ENCODE results near the gene TASOR. TPM values are rescaled to one million over a fixed set of nuclear protein-coding genes. Genes with fewer than 3 reads are reported as not detected.

TASOR gene
- total RNA-seq, 1 experiment from 2014 or later, result 37.2 TPM

DNA sequence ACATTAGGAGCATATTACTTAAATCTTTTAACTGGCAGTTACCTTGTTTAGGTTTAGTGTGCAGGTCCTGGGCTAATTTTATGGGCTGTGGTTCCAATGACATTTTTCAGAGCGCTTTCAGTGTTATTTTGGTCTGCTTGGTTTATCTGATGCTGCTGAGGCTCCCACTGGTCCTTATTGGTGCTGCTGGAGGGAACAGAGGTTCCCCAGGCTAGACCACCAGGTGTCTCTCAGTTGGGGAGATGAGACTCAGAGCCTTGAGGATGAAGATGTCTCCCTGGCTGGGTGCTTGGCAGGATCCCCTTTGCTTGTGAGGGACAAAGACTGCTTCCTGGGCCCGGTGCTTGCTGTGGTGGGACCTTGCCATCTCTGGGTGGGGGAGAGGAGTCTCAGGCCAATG lies 28.3 kb upstream of the TASOR start:
- TF ChIP-seq, protein P1, sequence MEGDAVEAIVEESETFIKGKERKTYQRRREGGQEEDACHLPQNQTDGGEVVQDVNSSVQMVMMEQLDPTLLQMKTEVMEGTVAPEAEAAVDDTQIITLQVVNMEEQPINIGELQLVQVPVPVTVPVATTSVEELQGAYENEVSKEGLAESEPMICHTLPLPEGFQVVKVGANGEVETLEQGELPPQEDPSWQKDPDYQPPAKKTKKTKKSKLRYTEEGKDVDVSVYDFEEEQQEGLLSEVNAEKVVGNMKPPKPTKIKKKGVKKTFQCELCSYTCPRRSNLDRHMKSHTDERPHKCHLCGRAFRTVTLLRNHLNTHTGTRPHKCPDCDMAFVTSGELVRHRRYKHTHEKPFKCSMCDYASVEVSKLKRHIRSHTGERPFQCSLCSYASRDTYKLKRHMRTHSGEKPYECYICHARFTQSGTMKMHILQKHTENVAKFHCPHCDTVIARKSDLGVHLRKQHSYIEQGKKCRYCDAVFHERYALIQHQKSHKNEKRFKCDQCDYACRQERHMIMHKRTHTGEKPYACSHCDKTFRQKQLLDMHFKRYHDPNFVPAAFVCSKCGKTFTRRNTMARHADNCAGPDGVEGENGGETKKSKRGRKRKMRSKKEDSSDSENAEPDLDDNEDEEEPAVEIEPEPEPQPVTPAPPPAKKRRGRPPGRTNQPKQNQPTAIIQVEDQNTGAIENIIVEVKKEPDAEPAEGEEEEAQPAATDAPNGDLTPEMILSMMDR (conservative IDR thresholded peaks at IDR 0.05), result no peak
- H3K79me1 ChIP-seq (ENCODE audit: insufficient read depth, low read depth, low read length, poor library complexity, severe bottlenecking), result no peaks in the 10 kb centered on the region
- H3T11ph ChIP-seq (ENCODE audit: low read length), result no peak overlapping the region
- H3K14ac ChIP-seq (ENCODE audit: insufficient read depth, low read length), result no peak overlapping the region
- WGBS (ENCODE audit: extremely low coverage, insufficient read length, low lambda C conversion rate), result no CpG with 5 or more reads among the region's 2 CpGs
- no peak overlapping the region for H3K18ac ChIP-seq (ENCODE audit: insufficient read length, low read depth, low read length)
- no peak overlapping the region for H3K4me2 ChIP-seq (ENCODE audit: insufficient read depth, insufficient read length, low read length)
- Mint-ChIP-seq H3K27ac (no peak overlapping the region), H3K36me3 (ENCODE audit: insufficient read depth in 1 of 3, low read depth in 3 of 3) (peaks cover 0 to 2% (median 2%) of the 10 kb centered on the region in 3 experiments; a peak in 4 of 7 replicates), H3K27me3 (ENCODE audit: low read depth) (no peaks in the 10 kb centered on the region), H3K9me3 (peaks cover 3 to 4% of the 10 kb centered on the region in 2 experiments; a peak in 4 of 5 replicates), H3K4me3 (no peak overlapping the region), H3K4me1 (no peaks in the 10 kb centered on the region)
- H4K5ac ChIP-seq (ENCODE audit: insufficient read length, low read depth, low read length), result no peak overlapping the region
- no peaks in the 10 kb centered on the region for H3K9me3 ChIP-seq (ENCODE audit: control insufficient read depth, low read depth, low read length)
- H3K23ac ChIP-seq (ENCODE audit: insufficient read length, low read depth, low read length), result no peak overlapping the region
- H3K79me2 ChIP-seq (ENCODE audit: insufficient read depth, low read length), result no peaks in the 10 kb centered on the region
- no peak overlapping the region for H3K27ac ChIP-seq (ENCODE audit: insufficient read length, low read depth, low read length)
- no peak overlapping the region for H2AFZ ChIP-seq (ENCODE audit: low read length)
- H3K23me2 ChIP-seq (ENCODE audit: insufficient read length, low read depth, low read length, poor library complexity, severe bottlenecking), result no peaks in the 10 kb centered on the region
- no peak overlapping the region for H2AK5ac ChIP-seq (ENCODE audit: insufficient read length, low read length)
- no peaks in the 10 kb centered on the region for H4K20me1 ChIP-seq (ENCODE audit: control insufficient read depth, insufficient read depth, insufficient read length)
- no peak overlapping the region for H3K9ac ChIP-seq (ENCODE audit: extremely low read depth, insufficient read length, low read length)
- no peak overlapping the region for H4K8ac ChIP-seq (replicated peaks; ENCODE audit: insufficient read length, low read depth, low read length)
- H2BK15ac ChIP-seq (ENCODE audit: low read depth, low read length), result no peak overlapping the region
- H3K56ac ChIP-seq (ENCODE audit: insufficient read length, low read depth, low read length), result no peak overlapping the region
- H2BK20ac ChIP-seq (ENCODE audit: low read depth, low read length, poor library complexity, severe bottlenecking), result no peak overlapping the region
- H2BK120ac ChIP-seq (ENCODE audit: low read depth, low read length, poor library complexity, severe bottlenecking), result no peak overlapping the region
- H2BK5ac ChIP-seq (ENCODE audit: insufficient read length, low read length), result no peak overlapping the region
- no peaks in the 10 kb centered on the region for H3K4me1 ChIP-seq (ENCODE audit: insufficient read depth, low read length)
- no peak for DNase-seq
- H3K4ac ChIP-seq (ENCODE audit: low read depth, low read length), result no peak overlapping the region
- no peak overlapping the region for H2BK12ac ChIP-seq (ENCODE audit: insufficient read length, low read depth, low read length)
- H3K27me3 ChIP-seq (ENCODE audit: insufficient read depth, low read length), result no peaks in the 10 kb centered on the region
- no peak overlapping the region for H4K91ac ChIP-seq (ENCODE audit: insufficient read length, low read depth, low read length)

All from H9 (cell line).